ENCODE data around the gene ZNF444. TPM values are rescaled to one million over a fixed set of nuclear protein-coding genes. Genes with fewer than 3 reads are reported as not detected.
"Not testable (repeated sequence)": the region's sequence is repeated elsewhere in the genome, so short reads cannot be mapped to it uniquely, and the experiment has no call there.

ZNF444 gene
- total RNA-seq, 4 donors from 2014 or later: 22.3 to 48.6 (median 41.2) TPM

DNA sequence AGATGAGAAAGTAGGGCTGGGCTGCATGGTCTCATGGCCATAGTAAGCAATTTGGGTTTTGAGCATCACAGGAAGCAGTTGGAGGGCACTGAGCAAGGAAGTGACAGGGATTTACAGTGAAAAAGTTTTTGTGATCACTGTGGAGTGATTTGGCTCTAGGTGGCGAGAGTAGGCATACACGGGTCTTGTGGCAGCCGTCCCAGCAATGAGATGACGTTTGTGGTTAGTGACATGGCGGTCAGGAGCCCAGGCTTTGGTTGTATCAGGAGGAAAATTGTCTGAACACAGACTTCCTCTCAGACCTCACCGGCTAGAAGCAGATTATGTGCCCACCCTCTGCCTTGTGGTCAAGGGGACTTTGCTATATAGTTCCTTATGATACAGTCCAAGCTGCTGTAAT is 3.3 kb downstream of the ZNF444 start:
- no peak for DNase-seq (ENCODE audit: low spot score in 2 of 2)
- H3K36me3 ChIP-seq: peaks cover 0 to 36% (median 18%) of the 10 kb centered on the region in 3 donors
- WGBS, 2 donors: 50 to 63% methylated on average over 6 of the region's 6 CpGs
- no peaks in the 10 kb centered on the region for H3K27me3 ChIP-seq
- no peak overlapping the region for H3K27ac ChIP-seq
- TF ChIP-seq POLR2A (IDR thresholded peaks at IDR 0.05) (no peak), EP300 (IDR thresholded peaks at IDR 0.05) (no peak)
- TF ChIP-seq, protein P1, sequence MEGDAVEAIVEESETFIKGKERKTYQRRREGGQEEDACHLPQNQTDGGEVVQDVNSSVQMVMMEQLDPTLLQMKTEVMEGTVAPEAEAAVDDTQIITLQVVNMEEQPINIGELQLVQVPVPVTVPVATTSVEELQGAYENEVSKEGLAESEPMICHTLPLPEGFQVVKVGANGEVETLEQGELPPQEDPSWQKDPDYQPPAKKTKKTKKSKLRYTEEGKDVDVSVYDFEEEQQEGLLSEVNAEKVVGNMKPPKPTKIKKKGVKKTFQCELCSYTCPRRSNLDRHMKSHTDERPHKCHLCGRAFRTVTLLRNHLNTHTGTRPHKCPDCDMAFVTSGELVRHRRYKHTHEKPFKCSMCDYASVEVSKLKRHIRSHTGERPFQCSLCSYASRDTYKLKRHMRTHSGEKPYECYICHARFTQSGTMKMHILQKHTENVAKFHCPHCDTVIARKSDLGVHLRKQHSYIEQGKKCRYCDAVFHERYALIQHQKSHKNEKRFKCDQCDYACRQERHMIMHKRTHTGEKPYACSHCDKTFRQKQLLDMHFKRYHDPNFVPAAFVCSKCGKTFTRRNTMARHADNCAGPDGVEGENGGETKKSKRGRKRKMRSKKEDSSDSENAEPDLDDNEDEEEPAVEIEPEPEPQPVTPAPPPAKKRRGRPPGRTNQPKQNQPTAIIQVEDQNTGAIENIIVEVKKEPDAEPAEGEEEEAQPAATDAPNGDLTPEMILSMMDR (IDR thresholded peaks at IDR 0.05): no peak
- no peak overlapping the region for H3K4me3 ChIP-seq
- H3K9me3 ChIP-seq: no peaks in the 10 kb centered on the region
- H3K4me1 ChIP-seq: peaks cover 0 to 32% (median 6%) of the 10 kb centered on the region in 4 donors

GRCh38 chr19:56144831-56145230 is 3.7 kb downstream of the ZNF444 start:
- H3K4me3 ChIP-seq: no peak overlapping the region
- no peak for TF ChIP-seq POLR2A (IDR thresholded peaks at IDR 0.05)
- no peak for TF ChIP-seq EP300 (IDR thresholded peaks at IDR 0.05)
- TF ChIP-seq, protein P1 (IDR thresholded peaks at IDR 0.05): no peak
- H3K9me3 ChIP-seq: no peaks in the 10 kb centered on the region
- DNase-seq (ENCODE audit: low spot score in 2 of 2): no peak
- no peaks in the 10 kb centered on the region for H3K27me3 ChIP-seq
- peaks cover 0 to 41% (median 19%) of the 10 kb centered on the region in 3 donors for H3K36me3 ChIP-seq
- H3K27ac ChIP-seq: no peak overlapping the region
- peaks cover 0 to 31% (median 6%) of the 10 kb centered on the region in 4 donors for H3K4me1 ChIP-seq
- WGBS, 2 donors: 86 to 89% methylated on average over 12 of the region's 12 CpGs

DNA sequence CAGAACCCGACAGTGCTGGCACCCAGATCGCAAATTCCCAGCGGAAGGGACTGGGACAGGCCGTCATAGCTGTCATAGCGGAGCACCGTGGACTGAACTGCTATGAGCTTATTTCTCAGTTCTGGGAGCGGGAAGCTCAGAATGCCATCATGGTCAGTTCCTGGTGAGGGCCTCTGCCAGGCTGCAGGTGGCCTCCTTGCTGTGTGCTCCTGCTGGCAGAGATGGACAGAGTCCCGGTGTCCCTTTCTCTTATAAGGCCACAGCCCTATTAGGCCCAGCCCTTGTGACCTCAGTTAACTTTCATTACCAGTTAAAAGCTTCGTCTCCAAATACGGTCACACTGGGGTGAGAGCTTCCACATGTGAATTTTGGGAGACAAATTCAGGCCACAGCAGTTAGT is 4.6 kb downstream of the ZNF444 start:
- peaks cover 0 to 26% (median 6%) of the 10 kb centered on the region in 4 donors for H3K4me1 ChIP-seq
- H3K27me3 ChIP-seq: no peaks in the 10 kb centered on the region
- H3K9me3 ChIP-seq: no peaks in the 10 kb centered on the region
- H3K27ac ChIP-seq: no peak overlapping the region
- no peak for DNase-seq (ENCODE audit: low spot score in 2 of 2)
- peaks cover 0 to 46% (median 21%) of the 10 kb centered on the region in 3 donors for H3K36me3 ChIP-seq
- 91 to 93% methylated on average over 10 of the region's 10 CpGs for whole genome bisulfite sequencing, 2 donors
- TF ChIP-seq EP300 (IDR thresholded peaks at IDR 0.05): no peak
- TF ChIP-seq, protein P1 (IDR thresholded peaks at IDR 0.05): no peak
- TF ChIP-seq POLR2A (IDR thresholded peaks at IDR 0.05): no peak
- H3K4me3 ChIP-seq: no peak overlapping the region

DNA sequence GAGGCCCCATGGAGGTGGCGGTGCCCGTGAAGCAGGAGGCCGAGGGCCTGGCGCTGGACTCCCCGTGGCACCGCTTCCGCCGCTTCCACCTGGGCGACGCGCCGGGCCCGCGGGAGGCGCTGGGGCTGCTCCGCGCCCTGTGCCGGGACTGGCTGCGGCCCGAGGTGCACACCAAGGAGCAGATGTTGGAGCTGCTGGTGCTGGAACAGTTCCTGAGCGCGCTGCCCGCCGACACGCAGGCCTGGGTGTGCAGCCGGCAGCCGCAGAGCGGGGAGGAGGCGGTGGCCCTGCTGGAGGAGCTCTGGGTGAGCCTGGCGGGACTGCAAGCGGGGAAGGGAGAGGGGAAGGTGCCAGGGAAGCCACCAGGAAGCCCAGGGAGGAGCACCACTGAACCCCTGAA is 5.8 kb downstream of the ZNF444 start:
- no peak for DNase-seq (ENCODE audit: low spot score in 2 of 2)
- H3K9me3 ChIP-seq: no peaks in the 10 kb centered on the region
- 96 to 97% methylated on average over 20 to 31 of the region's 31 CpGs for WGBS, 2 donors
- no peak overlapping the region for H3K4me3 ChIP-seq
- no peak for TF ChIP-seq POLR2A (IDR thresholded peaks at IDR 0.05)
- no peak overlapping the region for H3K27ac ChIP-seq
- peaks cover 0 to 22% (median 4%) of the 10 kb centered on the region in 4 donors for H3K4me1 ChIP-seq
- peaks cover 0 to 46% (median 21%) of the 10 kb centered on the region in 3 donors for H3K36me3 ChIP-seq
- no peaks in the 10 kb centered on the region for H3K27me3 ChIP-seq

DNA sequence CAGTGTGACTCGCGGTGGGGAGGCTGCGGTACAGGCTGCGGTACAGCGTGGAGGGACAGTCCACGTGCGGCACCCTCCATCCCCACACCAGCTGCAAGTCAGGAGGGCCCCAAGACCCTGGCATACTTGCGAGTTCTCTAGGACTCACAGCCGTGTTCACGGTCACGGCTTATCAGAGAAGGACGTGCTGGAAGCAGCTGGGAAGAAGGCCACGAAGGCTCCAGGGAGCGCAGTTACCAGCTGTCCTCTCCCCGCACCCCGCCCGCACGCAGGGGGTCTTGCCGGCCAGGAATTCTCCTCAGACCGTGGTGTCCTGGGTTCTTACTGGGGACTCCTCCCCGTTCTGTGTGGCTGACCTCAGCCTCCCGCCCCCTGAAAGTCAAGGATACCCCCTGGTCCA is 6.2 kb downstream of the ZNF444 start:
- peaks cover 0 to 18% (median 2%) of the 10 kb centered on the region in 4 donors for H3K4me1 ChIP-seq
- TF ChIP-seq, protein P1 (IDR thresholded peaks at IDR 0.05): no peak
- no peak for TF ChIP-seq POLR2A (IDR thresholded peaks at IDR 0.05)
- no peak for TF ChIP-seq EP300 (IDR thresholded peaks at IDR 0.05)
- WGBS, 2 donors: 89 to 94% methylated on average over 22 of the region's 22 CpGs
- no peaks in the 10 kb centered on the region for H3K9me3 ChIP-seq
- no peak overlapping the region for H3K27ac ChIP-seq
- DNase-seq (ENCODE audit: low spot score in 2 of 2): no peak
- peaks cover 0 to 46% (median 21%) of the 10 kb centered on the region in 3 donors for H3K36me3 ChIP-seq
- no peak overlapping the region for H3K4me3 ChIP-seq
- H3K27me3 ChIP-seq: no peaks in the 10 kb centered on the region

- no peak for TF ChIP-seq EP300 (IDR thresholded peaks at IDR 0.05)
- TF ChIP-seq, protein P1 (IDR thresholded peaks at IDR 0.05): no peak
- TF ChIP-seq POLR2A (IDR thresholded peaks at IDR 0.05): no peak
- WGBS, 2 donors: 94 to 95% methylated on average over 15 of the region's 15 CpGs
- no peak for DNase-seq (ENCODE audit: low spot score in 2 of 2)
These were observed 7.0 kb downstream of the ZNF444 start for GRCh38 chr19:56148096-56148495.

GRCh38 chr19:56148955-56149655 is 8.0 kb downstream of the ZNF444 start:
- WGBS, 2 donors: 87 to 94% methylated on average over 12 of the region's 12 CpGs
- peaks cover 0 to 49% (median 21%) of the 10 kb centered on the region in 3 donors for H3K36me3 ChIP-seq
- not testable (repeated sequence) for H3K9me3 ChIP-seq; H3K27ac ChIP-seq; DNase-seq (ENCODE audit: low spot score in 2 of 2); H3K27me3 ChIP-seq; H3K4me3 ChIP-seq; H3K4me1 ChIP-seq

More at GRCh38 chr19:56148096-56148495, 7.0 kb downstream of the ZNF444 start:
- H3K27me3 ChIP-seq: no peaks in the 10 kb centered on the region
- H3K4me3 ChIP-seq: no peak overlapping the region
- H3K27ac ChIP-seq: no peak overlapping the region
- H3K9me3 ChIP-seq: no peaks in the 10 kb centered on the region
- peaks cover 0 to 10% (median 0%) of the 10 kb centered on the region in 4 donors for H3K4me1 ChIP-seq
- peaks cover 0 to 46% (median 21%) of the 10 kb centered on the region in 3 donors for H3K36me3 ChIP-seq

Data from tibial nerve (tissue), 4 donors.